ENCODE measurements around the gene GNPTG.

GNPTG gene

GRCh38 chr16:1383556-1383955 is 31.8 kb downstream of the GNPTG start:
- no peak for ATAC-seq (ENCODE audit: low read depth)
- Histone ChIP-seq H3K27me3 (ENCODE audit: insufficient read depth, poor library complexity, severe bottlenecking) (no peaks in the 10 kb centered on the region), H3K4me3 (ENCODE audit: severe bottlenecking) (no peak overlapping the region), H3K36me3 (ENCODE audit: low read depth) (no peaks in the 10 kb centered on the region), H3K9me3 (ENCODE audit: severe bottlenecking) (no peaks in the 10 kb centered on the region), H3K4me1 (ENCODE audit: insufficient read depth, poor library complexity, severe bottlenecking) (no peaks in the 10 kb centered on the region), H3K27ac (ENCODE audit: poor library complexity, severe bottlenecking) (no peak overlapping the region)
- TF ChIP-seq CTCF (IDR thresholded peaks at IDR 0.05; ENCODE audit: poor library complexity, severe bottlenecking) = no peak
- no peak for DNase-seq (ENCODE audit: low spot score)

GRCh38 chr16:1385232-1385631 is 33.5 kb downstream of the GNPTG start:
- no peaks in the 10 kb centered on the region for H3K4me1 ChIP-seq (ENCODE audit: insufficient read depth, poor library complexity, severe bottlenecking)
- no peak overlapping the region for H3K27ac ChIP-seq (ENCODE audit: poor library complexity, severe bottlenecking)
- no peaks in the 10 kb centered on the region for H3K27me3 ChIP-seq (ENCODE audit: insufficient read depth, poor library complexity, severe bottlenecking)
- no peak overlapping the region for H3K4me3 ChIP-seq (ENCODE audit: severe bottlenecking)
- H3K9me3 ChIP-seq (ENCODE audit: severe bottlenecking) = no peaks in the 10 kb centered on the region
- peak; percentile 71 for DNase-seq (ENCODE audit: low spot score)
- H3K36me3 ChIP-seq (ENCODE audit: low read depth) = no peaks in the 10 kb centered on the region
- ATAC-seq (ENCODE audit: low read depth) = no peak
- no peak for TF ChIP-seq CTCF (IDR thresholded peaks at IDR 0.05; ENCODE audit: poor library complexity, severe bottlenecking)

- ATAC-seq (ENCODE audit: low read depth) (no peak), DNase-seq (ENCODE audit: low spot score) (no peak)
- TF ChIP-seq CTCF (IDR thresholded peaks at IDR 0.05; ENCODE audit: poor library complexity, severe bottlenecking) = no peak
- Histone ChIP-seq H3K36me3 (ENCODE audit: low read depth) (no peaks in the 10 kb centered on the region), H3K4me1 (ENCODE audit: insufficient read depth, poor library complexity, severe bottlenecking) (no peaks in the 10 kb centered on the region), H3K4me3 (ENCODE audit: severe bottlenecking) (no peak overlapping the region), H3K27me3 (ENCODE audit: insufficient read depth, poor library complexity, severe bottlenecking) (no peaks in the 10 kb centered on the region), H3K27ac (ENCODE audit: poor library complexity, severe bottlenecking) (no peak overlapping the region), H3K9me3 (ENCODE audit: severe bottlenecking) (no peaks in the 10 kb centered on the region)
Observed at GRCh38 chr16:1387331-1387730, 35.6 kb downstream of the GNPTG start.

- no peak overlapping the region for H3K27ac ChIP-seq (ENCODE audit: poor library complexity, severe bottlenecking)
- no peak overlapping the region for H3K4me3 ChIP-seq (ENCODE audit: severe bottlenecking)
- no peak for DNase-seq (ENCODE audit: low spot score)
- ATAC-seq (ENCODE audit: low read depth) = no peak
- H3K4me1 ChIP-seq (ENCODE audit: insufficient read depth, poor library complexity, severe bottlenecking) = no peaks in the 10 kb centered on the region
- no peaks in the 10 kb centered on the region for H3K36me3 ChIP-seq (ENCODE audit: low read depth)
- no peak for TF ChIP-seq CTCF (IDR thresholded peaks at IDR 0.05; ENCODE audit: poor library complexity, severe bottlenecking)
- no peaks in the 10 kb centered on the region for H3K9me3 ChIP-seq (ENCODE audit: severe bottlenecking)
- H3K27me3 ChIP-seq (ENCODE audit: insufficient read depth, poor library complexity, severe bottlenecking) = no peaks in the 10 kb centered on the region
Observed at GRCh38 chr16:1389762-1390161, 38.0 kb downstream of the GNPTG start.

GRCh38 chr16:1390239-1390779 is 38.6 kb downstream of the GNPTG start:
- no peak overlapping the region for H3K4me3 ChIP-seq (ENCODE audit: severe bottlenecking)
- no peak for TF ChIP-seq CTCF (IDR thresholded peaks at IDR 0.05; ENCODE audit: poor library complexity, severe bottlenecking)
- DNase-seq (ENCODE audit: low spot score) = no peak
- no peak for ATAC-seq (ENCODE audit: low read depth)
- H3K4me1 ChIP-seq (ENCODE audit: insufficient read depth, poor library complexity, severe bottlenecking) = no peaks in the 10 kb centered on the region
- no peaks in the 10 kb centered on the region for H3K36me3 ChIP-seq (ENCODE audit: low read depth)
- no peaks in the 10 kb centered on the region for H3K9me3 ChIP-seq (ENCODE audit: severe bottlenecking)
- H3K27me3 ChIP-seq (ENCODE audit: insufficient read depth, poor library complexity, severe bottlenecking) = no peaks in the 10 kb centered on the region
- no peak overlapping the region for H3K27ac ChIP-seq (ENCODE audit: poor library complexity, severe bottlenecking)

Data from RWPE2 (cell line).